ENCODE results near the gene TICAM2.

Gene TICAM2

GRCh38 chr5:115541611-115542010 lies 60.7 kb downstream of the TICAM2 start:
- in situ Hi-C loops (cut with HindIII; ENCODE audit: low sequenced_read_pairs), result no loop called here

- in situ Hi-C loops (cut with HindIII; ENCODE audit: low sequenced_read_pairs), result no loop called here
Observed at GRCh38 chr5:115535479-115536035, 66.7 kb downstream of the TICAM2 start.

GRCh38 chr5:115532517-115532916 lies 69.8 kb downstream of the TICAM2 start:
- in situ Hi-C loops (cut with HindIII; ENCODE audit: low sequenced_read_pairs), result no loop called here

DNA sequence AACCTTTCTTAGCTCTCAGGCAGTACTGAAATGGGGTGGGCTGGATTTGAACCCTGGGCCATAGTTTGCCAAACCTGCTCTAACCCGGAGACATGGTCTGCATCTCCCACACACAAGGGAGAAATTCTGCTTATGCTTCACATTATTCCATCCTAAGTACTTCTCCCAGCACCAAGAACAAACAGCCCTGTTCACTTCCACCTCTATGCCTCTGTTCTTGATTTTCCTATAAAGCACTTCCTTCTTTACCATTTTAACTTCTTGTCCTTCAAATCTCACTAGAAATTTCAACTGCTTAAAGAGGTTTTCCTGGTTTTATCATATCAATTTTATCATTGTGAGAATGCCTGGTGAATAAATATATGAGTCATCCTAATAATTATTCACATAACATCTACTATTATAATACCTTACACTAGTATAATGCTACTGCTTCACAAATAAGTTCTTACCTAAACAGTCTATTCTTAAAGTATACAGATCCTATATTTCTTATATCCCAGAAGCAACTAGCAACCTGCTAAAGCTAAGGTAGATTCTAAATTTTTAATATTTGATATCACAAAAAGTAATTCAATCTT lies 70.4 kb downstream of the TICAM2 start:
- in situ Hi-C loops (cut with HindIII; ENCODE audit: low sequenced_read_pairs), result no loop called here

- in situ Hi-C loops (cut with HindIII; ENCODE audit: low sequenced_read_pairs), result no loop called here
Observed at GRCh38 chr5:115531380-115531779, 70.9 kb downstream of the TICAM2 start.

DNA sequence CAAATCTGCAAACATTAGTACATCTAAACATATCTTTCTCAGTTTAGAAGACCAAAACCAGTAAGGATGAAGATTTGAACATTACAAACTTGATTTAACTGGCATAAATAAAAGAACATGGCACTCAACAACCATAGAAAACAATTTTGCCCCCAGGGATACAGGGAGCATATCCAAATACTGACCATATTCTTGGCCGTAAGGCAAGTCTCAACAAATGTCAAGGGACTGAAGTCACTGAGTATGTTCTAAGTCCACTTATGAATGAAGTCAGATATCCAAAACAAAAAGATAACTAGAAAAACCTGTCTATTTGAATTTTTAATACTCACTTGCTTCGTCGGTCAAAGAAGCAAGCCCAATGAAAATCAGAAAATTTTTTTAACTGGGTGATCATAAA lies 71.9 kb downstream of the TICAM2 start:
- in situ Hi-C loops (cut with HindIII; ENCODE audit: low sequenced_read_pairs), result no loop called here
